H9 (cell line): ENCODE results near the gene ATCAY. TPM values are rescaled to one million over a fixed set of nuclear protein-coding genes. Genes with fewer than 3 reads are reported as not detected.

ENCODE experiments used
- DNase-seq: peaks from one replicate; pipeline ENCODE4 v3.0.0-alpha.2; 2017
- H2AFZ ChIP-seq: one replicate; pipeline ENCODE4 v1.6.1; 2013; ENCODE audit warnings: mild to moderate bottlenecking, low read length, control low read depth, moderate library complexity
- H2AK5ac ChIP-seq: 2 replicates; pipeline ENCODE4 v1.6.1; 2013; ENCODE audit warnings: low read length, control low read depth, mixed read lengths; ENCODE audit not compliant: insufficient read length
- H2BK120ac ChIP-seq: one replicate; pipeline ENCODE4 v1.6.1; 2013; ENCODE audit warnings: low read depth, mild to moderate bottlenecking, low read length, control low read depth, inconsistent platforms; ENCODE audit not compliant: poor library complexity, severe bottlenecking
- H2BK12ac ChIP-seq: 2 replicates; pipeline ENCODE4 v1.6.1; 2013; ENCODE audit warnings: low read length, control low read depth, mixed read lengths, low read depth; ENCODE audit not compliant: insufficient read length
- H2BK15ac ChIP-seq: 2 replicates; pipeline ENCODE4 v1.6.1; 2013; ENCODE audit warnings: low read depth, low read length, control low read depth
- H2BK20ac ChIP-seq: one replicate; pipeline ENCODE4 v1.6.1; 2013; ENCODE audit warnings: low read depth, mild to moderate bottlenecking, low read length, control low read depth, inconsistent platforms; ENCODE audit not compliant: poor library complexity, severe bottlenecking
- H2BK5ac ChIP-seq: 2 replicates; pipeline ENCODE4 v1.6.1; 2013; ENCODE audit warnings: low read length, control low read depth, mixed read lengths; ENCODE audit not compliant: insufficient read length
- H3K14ac ChIP-seq: 2 replicates; pipeline ENCODE4 v1.6.1; 2013; ENCODE audit warnings: low read length, control low read depth; ENCODE audit not compliant: insufficient read depth
- H3K18ac ChIP-seq: 2 replicates; pipeline ENCODE4 v1.6.1; 2013; ENCODE audit warnings: low read depth, mild to moderate bottlenecking, mixed read lengths, low read length, control low read depth; ENCODE audit not compliant: insufficient read length
- H3K23ac ChIP-seq: 2 replicates; pipeline ENCODE4 v1.6.1; 2013; ENCODE audit warnings: low read length, control low read depth, mixed read lengths, low read depth; ENCODE audit not compliant: insufficient read length
- H3K23me2 ChIP-seq: 2 replicates; pipeline ENCODE4 v1.6.1; 2013; ENCODE audit warnings: low read depth, mild to moderate bottlenecking, mixed read lengths, low read length, control low read depth; ENCODE audit not compliant: insufficient read length, poor library complexity, severe bottlenecking
- H3K27ac ChIP-seq: 2 replicates; pipeline ENCODE4 v1.5.1; 2013; ENCODE audit warnings: low read length, control low read depth, mixed read lengths, low read depth; ENCODE audit not compliant: insufficient read length
- H3K27me3 ChIP-seq: 2 replicates; pipeline ENCODE4 v1.6.1; 2013; ENCODE audit warnings: low read length, control low read depth, inconsistent platforms; ENCODE audit not compliant: insufficient read depth
- H3K4ac ChIP-seq: 2 replicates; pipeline ENCODE4 v1.6.1; 2013; ENCODE audit warnings: low read depth, mild to moderate bottlenecking, control low read depth, inconsistent platforms, low read length, moderate library complexity
- H3K4me1 ChIP-seq: 2 replicates; pipeline ENCODE4 v1.6.1; 2013; ENCODE audit warnings: low read length, control low read depth, inconsistent platforms; ENCODE audit not compliant: insufficient read depth
- H3K4me2 ChIP-seq: 2 replicates; pipeline ENCODE4 v1.6.1; 2013; ENCODE audit warnings: low read length, control low read depth, mixed read lengths; ENCODE audit not compliant: insufficient read length, insufficient read depth
- H3K56ac ChIP-seq: 2 replicates; pipeline ENCODE4 v1.6.1; 2013; ENCODE audit warnings: low read depth, mild to moderate bottlenecking, mixed read lengths, low read length, control low read depth; ENCODE audit not compliant: insufficient read length
- H3K79me1 ChIP-seq: 2 replicates; pipeline ENCODE4 v1.6.1; 2013; ENCODE audit warnings: low read depth, mild to moderate bottlenecking, moderate library complexity, low read length, control low read depth, inconsistent platforms; ENCODE audit not compliant: insufficient read depth, poor library complexity, severe bottlenecking
- H3K79me2 ChIP-seq: 2 replicates; pipeline ENCODE4 v1.6.1; 2013; ENCODE audit warnings: low read length, control low read depth, inconsistent platforms; ENCODE audit not compliant: insufficient read depth
- H3K9ac ChIP-seq: 2 replicates; pipeline ENCODE4 v1.6.1; 2013; ENCODE audit warnings: low read length, control low read depth, mixed read lengths; ENCODE audit not compliant: insufficient read length; ENCODE audit errors: extremely low read depth
- H3K9me3 ChIP-seq: one replicate; pipeline ENCODE4 v1.6.1; 2013; ENCODE audit warnings: low read depth, low read length, inconsistent platforms; ENCODE audit not compliant: control insufficient read depth
- H3T11ph ChIP-seq: one replicate; pipeline ENCODE4 v1.6.1; 2013; ENCODE audit warnings: mild to moderate bottlenecking, low read length, control low read depth, inconsistent platforms
- H4K20me1 ChIP-seq: one replicate; pipeline ENCODE4 v1.6.1; 2013; ENCODE audit not compliant: control insufficient read depth, insufficient read length, insufficient read depth
- H4K5ac ChIP-seq: 2 replicates; pipeline ENCODE4 v1.6.1; 2013; ENCODE audit warnings: low read depth, mild to moderate bottlenecking, mixed read lengths, low read length, control low read depth; ENCODE audit not compliant: insufficient read length
- H4K8ac ChIP-seq: replicated peaks from 2 replicates; pipeline ENCODE4 v1.6.1; 2013; ENCODE audit warnings: low read length, control low read depth, mixed read lengths, low read depth; ENCODE audit not compliant: insufficient read length
- H4K91ac ChIP-seq: 2 replicates; pipeline ENCODE4 v1.6.1; 2013; ENCODE audit warnings: low read depth, mild to moderate bottlenecking, moderate library complexity, mixed read lengths, low read length, control low read depth; ENCODE audit not compliant: insufficient read length
- H3K27ac Mint-ChIP-seq, 3 experiments: 2 replicates in 2 of 3; 3 replicates in 1 of 3; pipeline ENCODE4 v1.8.0; 2020 to 2021; ENCODE audit warnings: mixed read lengths in 3 of 3, mild to moderate bottlenecking in 1 of 3, moderate library complexity in 1 of 3
- H3K27me3 Mint-ChIP-seq: 2 replicates; pipeline ENCODE4 v1.8.0; 2021; ENCODE audit warnings: low read depth, mild to moderate bottlenecking, moderate library complexity, mixed read lengths
- H3K36me3 Mint-ChIP-seq, 3 experiments: 2 replicates in 2 of 3; 3 replicates in 1 of 3; pipeline ENCODE4 v1.8.0; 2020 to 2021; ENCODE audit warnings: low read depth in 3 of 3, mixed read lengths in 3 of 3; ENCODE audit not compliant: insufficient read depth in 1 of 3
- H3K4me1 Mint-ChIP-seq, 2 experiments: 2 replicates each; pipeline ENCODE4 v1.8.0; 2020; ENCODE audit warnings: mixed read lengths in 2 of 2
- H3K4me3 Mint-ChIP-seq, 2 experiments: 2 replicates in 1 of 2; 3 replicates in 1 of 2; pipeline ENCODE4 v1.8.0; 2020 to 2021; ENCODE audit warnings: mild to moderate bottlenecking in 2 of 2, mixed read lengths in 2 of 2, moderate library complexity in 1 of 2
- H3K9me3 Mint-ChIP-seq, 2 experiments: 2 replicates in 1 of 2; 3 replicates in 1 of 2; pipeline ENCODE4 v1.8.0; 2020; ENCODE audit warnings: mild to moderate bottlenecking in 2 of 2, mixed read lengths in 2 of 2, moderate library complexity in 1 of 2
- WGBS: extraction: QIAGEN DNeasy Blood & Tissue Kit; methylation state at CpG from one replicate; pipeline ENCODE4 v1.1.7; 2013; ENCODE audit warnings: missing lambda C conversion rate, low lambda C conversion rate, mixed read lengths; ENCODE audit not compliant: insufficient read length; ENCODE audit errors: extremely low coverage; 5-methylcytosine and 5-hydroxymethylcytosine counted together
- total RNA-seq: library from RNA; stranded (reverse); gene quantifications from 2 replicates; pipeline ENCODE4 v1.2.1, GENCODE V29; 2021
- TF ChIP-seq, protein P1 (sequence below): fragments of 200-600 bp; sonication (generic); conservative IDR thresholded peaks from 3 replicates; pipeline ENCODE4 v1.8.0; 2021; ENCODE audit warnings: antibody characterized with exemption, mild to moderate bottlenecking

Gene ATCAY
- total RNA-seq, 1 experiment from 2014 or later, result 12.2 TPM

DNA sequence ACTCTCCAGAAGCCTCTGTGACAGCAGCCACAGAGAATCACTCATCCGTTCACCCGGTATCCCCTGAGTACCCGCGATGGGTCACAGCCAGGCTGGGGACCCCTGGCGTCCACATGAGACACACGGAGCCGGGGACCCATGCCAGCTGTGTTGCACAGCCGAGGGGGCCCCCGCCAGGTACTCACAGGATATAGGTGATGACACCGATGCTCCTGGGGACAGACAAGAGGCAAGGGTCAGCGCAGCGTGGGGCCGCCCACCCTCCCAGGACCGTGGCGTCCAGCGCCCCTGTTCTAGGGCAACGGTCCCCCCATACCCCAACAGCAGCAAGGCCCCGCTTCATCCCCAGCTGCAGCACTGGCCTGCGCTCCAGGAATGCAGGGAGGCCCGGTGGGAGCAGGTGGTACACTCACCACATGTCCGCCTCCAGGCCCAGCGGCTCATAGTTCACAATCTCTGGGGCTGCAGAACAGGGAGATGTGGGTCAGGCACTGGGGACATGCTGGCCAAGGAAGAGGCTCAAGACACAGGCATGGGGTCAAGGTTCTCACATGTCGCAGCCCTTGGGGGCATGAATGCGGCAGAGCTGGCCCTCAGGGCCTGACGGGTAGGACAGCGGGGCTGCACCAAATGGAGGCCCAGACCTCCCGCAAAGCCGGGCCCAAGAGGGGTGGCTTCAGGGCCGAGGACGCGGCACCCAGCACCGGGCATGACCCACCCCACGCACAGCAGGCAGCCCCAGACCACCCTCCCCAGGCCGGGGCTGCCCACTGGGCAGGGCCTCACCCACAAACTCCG, 83.2 kb downstream of the ATCAY start:
- Histone ChIP-seq H3K9me3 (no peaks in the 10 kb centered on the region), H3K4ac (no peak overlapping the region), H3K27ac (no peak overlapping the region), H2BK15ac (no peak overlapping the region), H3K4me2 (no peak overlapping the region), H2BK12ac (no peak overlapping the region), H2AFZ (no peak overlapping the region), H3K23ac (no peak overlapping the region), H3K79me1 (peaks cover 7% of the 10 kb centered on the region), H3T11ph (no peak overlapping the region), H3K56ac (no peak overlapping the region), H2BK120ac (no peak overlapping the region), H3K9ac (no peak overlapping the region), H3K18ac (no peak overlapping the region), H3K23me2 (no peaks in the 10 kb centered on the region), H3K4me1 (no peaks in the 10 kb centered on the region; the same call in 1 of the 2 replicates), H3K14ac (no peak overlapping the region), H4K5ac (no peak overlapping the region), H2AK5ac (no peak overlapping the region), H2BK20ac (no peak overlapping the region), H3K79me2 (peaks cover 11% of the 10 kb centered on the region; the same call in 1 of the 2 replicates), H4K8ac (no peak overlapping the region), H4K20me1 (no peaks in the 10 kb centered on the region), H3K27me3 (no peaks in the 10 kb centered on the region), H4K91ac (no peak overlapping the region), H2BK5ac (no peak overlapping the region)
- no peaks in the 10 kb centered on the region for H3K27me3 Mint-ChIP-seq
- H3K4me3 Mint-ChIP-seq, result no peak overlapping the region
- DNase-seq, result no peak
- H3K36me3 Mint-ChIP-seq, result peaks cover 35 to 80% (median 72%) of the 10 kb centered on the region in 3 experiments; a peak in 6 of 7 replicates
- peaks cover 8 to 14% of the 10 kb centered on the region in 2 experiments for H3K4me1 Mint-ChIP-seq
- TF ChIP-seq, protein P1, sequence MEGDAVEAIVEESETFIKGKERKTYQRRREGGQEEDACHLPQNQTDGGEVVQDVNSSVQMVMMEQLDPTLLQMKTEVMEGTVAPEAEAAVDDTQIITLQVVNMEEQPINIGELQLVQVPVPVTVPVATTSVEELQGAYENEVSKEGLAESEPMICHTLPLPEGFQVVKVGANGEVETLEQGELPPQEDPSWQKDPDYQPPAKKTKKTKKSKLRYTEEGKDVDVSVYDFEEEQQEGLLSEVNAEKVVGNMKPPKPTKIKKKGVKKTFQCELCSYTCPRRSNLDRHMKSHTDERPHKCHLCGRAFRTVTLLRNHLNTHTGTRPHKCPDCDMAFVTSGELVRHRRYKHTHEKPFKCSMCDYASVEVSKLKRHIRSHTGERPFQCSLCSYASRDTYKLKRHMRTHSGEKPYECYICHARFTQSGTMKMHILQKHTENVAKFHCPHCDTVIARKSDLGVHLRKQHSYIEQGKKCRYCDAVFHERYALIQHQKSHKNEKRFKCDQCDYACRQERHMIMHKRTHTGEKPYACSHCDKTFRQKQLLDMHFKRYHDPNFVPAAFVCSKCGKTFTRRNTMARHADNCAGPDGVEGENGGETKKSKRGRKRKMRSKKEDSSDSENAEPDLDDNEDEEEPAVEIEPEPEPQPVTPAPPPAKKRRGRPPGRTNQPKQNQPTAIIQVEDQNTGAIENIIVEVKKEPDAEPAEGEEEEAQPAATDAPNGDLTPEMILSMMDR, result no peak
- WGBS, result no CpG with 5 or more reads among the region's 35 CpGs
- H3K27ac Mint-ChIP-seq, result no peak overlapping the region
- no peaks in the 10 kb centered on the region for H3K9me3 Mint-ChIP-seq
